NCI-H748 treated with DMSO at 0.1 percent for 48 hours (cell line): ENCODE data around the gene NUDT13.

Experiments used
- DNase-seq: peaks from one replicate; lab custom pipeline; 2025; lab: John Stamatoyannopoulos, UW

NUDT13 gene

GRCh38 chr10:73163096-73163495 is 52.8 kb downstream of the NUDT13 start:
- DNase-seq, result no peak

- DNase-seq, result no peak
These were observed 56.7 kb downstream of the NUDT13 start for GRCh38 chr10:73166972-73167371.

- DNase-seq, result no peak
These were observed 57.2 kb downstream of the NUDT13 start for GRCh38 chr10:73167458-73167782.

GRCh38 chr10:73167783-73168464 is 57.7 kb downstream of the NUDT13 start, which contains the start of the genes ECD and FAM149B1:
TSS of gene ECD (minus strand) at chr10:73168008. CDS start at chr10:73163937, 4,071 bp downstream.
TSS of gene FAM149B1 (plus strand) at chr10:73168119. CDS start at chr10:73168340, 221 bp downstream.
- DNase-seq, result peak; percentile 58

GRCh38 chr10:73168465-73168803 is 58.2 kb downstream of the NUDT13 start:
- DNase-seq, result no peak

GRCh38 chr10:73169320-73169719 is 59.1 kb downstream of the NUDT13 start:
- DNase-seq, result no peak

GRCh38 chr10:73172867-73173266 is 62.6 kb downstream of the NUDT13 start:
- no peak for DNase-seq

- DNase-seq, result no peak
These were observed 64.1 kb downstream of the NUDT13 start for GRCh38 chr10:73174148-73174925.
